ENCODE measurements around the gene OOSP1.
"Not testable (repeated sequence)": the region's sequence is repeated elsewhere in the genome, so short reads cannot be mapped to it uniquely, and the experiment has no call there.

OOSP1 gene

GRCh38 chr11:59968395-59968783 is 30.2 kb downstream of the OOSP1 start:
- Mint-ChIP-seq H3K4me3 (no peak overlapping the region), H3K27me3 (no peaks in the 10 kb centered on the region), H3K9me3 (no peaks in the 10 kb centered on the region), H3K36me3 (no peaks in the 10 kb centered on the region), H3K27ac (no peak overlapping the region), H3K4me1 (no peaks in the 10 kb centered on the region)
- ATAC-seq (ENCODE audit: low read depth), result no peak
- no peak for DNase-seq (ENCODE audit: low spot score in 2 of 2)

DNA sequence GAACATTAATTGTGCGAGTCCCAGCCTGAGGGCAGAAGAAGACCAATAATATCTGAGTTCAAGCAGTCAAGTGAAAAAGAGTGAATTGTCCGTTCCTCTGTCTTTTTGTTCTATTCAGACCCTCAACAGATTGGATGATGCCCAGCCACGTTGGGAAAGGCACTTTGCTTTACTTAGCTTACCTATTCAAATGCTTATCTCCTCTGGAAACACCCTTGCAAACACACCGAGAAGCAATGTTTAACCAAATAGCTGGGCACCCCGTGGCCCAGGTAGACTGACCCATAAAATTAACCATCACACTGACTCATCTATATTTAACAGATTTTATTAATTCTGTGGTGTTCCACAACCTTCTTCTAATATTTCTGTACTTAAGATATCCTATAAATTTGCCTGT is 34.9 kb downstream of the OOSP1 start:
- Mint-ChIP-seq H3K27ac (no peak overlapping the region), H3K4me1 (no peaks in the 10 kb centered on the region), H3K36me3 (no peaks in the 10 kb centered on the region), H3K27me3 (peaks cover 2% of the 10 kb centered on the region), H3K9me3 (no peaks in the 10 kb centered on the region), H3K4me3 (no peak overlapping the region)
- DNase-seq (ENCODE audit: low spot score in 2 of 2) (no peak), ATAC-seq (ENCODE audit: low read depth) (no peak)

DNA sequence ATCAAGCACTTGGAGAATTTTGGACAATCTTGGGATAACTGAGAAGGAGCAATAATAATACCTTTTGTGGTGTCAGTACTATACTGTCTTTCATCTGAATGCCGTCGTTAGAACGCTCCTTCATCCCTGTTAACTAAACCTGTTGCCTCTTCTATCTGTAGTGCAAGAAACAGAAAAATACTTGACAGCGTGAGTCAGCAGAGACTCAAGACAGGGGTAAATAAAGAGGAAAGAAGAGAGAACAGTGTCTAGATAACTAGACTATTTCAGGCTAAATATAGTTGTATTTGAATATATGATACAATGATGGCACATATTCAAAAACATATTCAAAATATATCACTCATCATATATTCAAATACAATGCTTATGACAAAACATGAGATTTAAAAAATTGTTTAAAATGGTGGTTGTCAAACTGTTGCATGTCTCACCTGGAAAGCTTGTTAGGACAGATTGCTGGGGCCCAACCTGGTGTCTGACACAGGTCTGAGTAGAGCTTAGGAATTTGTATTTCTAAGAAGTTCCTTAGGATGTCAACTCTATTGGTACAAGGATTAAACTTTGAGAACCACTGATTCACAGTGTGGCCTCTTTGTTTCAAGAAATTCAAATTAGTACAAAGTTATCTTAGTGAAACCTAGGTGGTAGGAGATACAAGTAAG is 43.0 kb downstream of the OOSP1 start:
- Mint-ChIP-seq H3K27ac (no peak overlapping the region), H3K4me3 (no peak overlapping the region), H3K27me3 (peaks cover 9% of the 10 kb centered on the region), H3K4me1 (no peaks in the 10 kb centered on the region), H3K9me3 (no peaks in the 10 kb centered on the region), H3K36me3 (no peaks in the 10 kb centered on the region)
- DNase-seq (ENCODE audit: low spot score in 2 of 2), result no peak
- ATAC-seq (ENCODE audit: low read depth), result no peak

DNA sequence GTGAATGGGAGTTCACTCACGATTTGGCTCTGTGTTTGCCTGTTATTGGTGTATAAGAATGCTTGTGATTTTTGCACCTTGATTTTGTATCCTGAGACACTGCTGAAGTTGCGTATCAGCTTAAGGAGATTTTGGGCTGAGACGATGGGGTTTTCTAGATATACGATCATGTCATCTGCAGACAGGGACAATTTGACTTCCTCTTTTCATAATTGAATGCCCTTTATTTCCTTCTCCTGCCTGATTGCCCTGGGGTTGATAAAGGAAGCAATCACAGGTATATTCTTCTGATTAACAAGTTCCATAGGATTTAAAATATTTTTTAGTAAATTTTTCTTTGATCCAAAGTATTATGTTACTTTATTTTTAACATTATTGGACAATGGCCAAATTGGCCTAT is 43.8 kb downstream of the OOSP1 start:
- not testable (repeated sequence) for DNase-seq (ENCODE audit: low spot score in 2 of 2); H3K27me3 Mint-ChIP-seq; H3K36me3 Mint-ChIP-seq; H3K4me3 Mint-ChIP-seq; H3K4me1 Mint-ChIP-seq; ATAC-seq (ENCODE audit: low read depth); H3K9me3 Mint-ChIP-seq; H3K27ac Mint-ChIP-seq

DNA sequence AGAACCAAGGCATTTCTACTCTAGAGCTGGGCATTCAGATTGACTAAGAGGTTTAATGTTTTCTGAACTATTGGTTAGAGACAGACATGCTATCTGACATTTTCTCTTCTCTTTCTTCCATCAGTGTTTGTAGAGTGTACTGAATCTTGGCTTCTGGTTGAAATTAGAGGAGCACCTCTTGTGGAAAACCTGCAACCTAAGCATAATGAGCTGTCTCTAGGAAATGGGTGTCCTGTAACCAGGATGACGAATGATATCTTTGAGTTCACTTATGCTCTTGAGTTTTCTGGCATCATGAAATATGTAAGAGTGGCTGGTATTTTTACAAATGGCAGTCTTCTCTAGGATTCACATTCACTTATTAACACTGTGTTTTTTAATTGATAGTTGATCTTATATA is 45.0 kb downstream of the OOSP1 start:
- DNase-seq (ENCODE audit: low spot score in 2 of 2) (no peak), ATAC-seq (ENCODE audit: low read depth) (no peak)
- no peak overlapping the region for H3K4me3 Mint-ChIP-seq
- no peak overlapping the region for H3K27ac Mint-ChIP-seq
- H3K9me3 Mint-ChIP-seq, result peaks cover 1% of the 10 kb centered on the region
- H3K4me1 Mint-ChIP-seq, result no peaks in the 10 kb centered on the region
- no peaks in the 10 kb centered on the region for H3K36me3 Mint-ChIP-seq
- peaks cover 9% of the 10 kb centered on the region for H3K27me3 Mint-ChIP-seq

DNA sequence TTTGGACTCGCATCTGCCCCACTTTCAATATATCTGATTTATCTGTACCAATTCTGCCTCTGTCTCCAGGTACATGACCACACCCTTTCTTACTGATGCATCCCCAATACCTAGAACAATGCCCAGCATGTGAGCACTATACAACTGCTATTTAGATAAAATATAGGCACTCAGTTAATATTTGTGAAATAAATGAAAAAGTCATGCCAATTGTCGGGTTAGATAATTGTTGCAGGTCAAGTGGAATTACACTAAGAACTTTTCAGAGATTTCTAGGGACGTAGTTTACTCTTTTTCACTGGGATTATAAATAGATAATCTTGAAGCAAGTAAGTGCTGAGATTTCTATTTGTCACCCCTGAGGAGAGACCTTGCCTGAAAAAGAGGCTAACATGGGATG is 46.1 kb downstream of the OOSP1 start:
- Mint-ChIP-seq H3K4me1 (no peaks in the 10 kb centered on the region), H3K27me3 (peaks cover 6% of the 10 kb centered on the region), H3K36me3 (no peaks in the 10 kb centered on the region), H3K27ac (no peak overlapping the region), H3K9me3 (peaks cover 1% of the 10 kb centered on the region), H3K4me3 (no peak overlapping the region)
- ATAC-seq (ENCODE audit: low read depth), result no peak
- no peak for DNase-seq (ENCODE audit: low spot score in 2 of 2)

DNA sequence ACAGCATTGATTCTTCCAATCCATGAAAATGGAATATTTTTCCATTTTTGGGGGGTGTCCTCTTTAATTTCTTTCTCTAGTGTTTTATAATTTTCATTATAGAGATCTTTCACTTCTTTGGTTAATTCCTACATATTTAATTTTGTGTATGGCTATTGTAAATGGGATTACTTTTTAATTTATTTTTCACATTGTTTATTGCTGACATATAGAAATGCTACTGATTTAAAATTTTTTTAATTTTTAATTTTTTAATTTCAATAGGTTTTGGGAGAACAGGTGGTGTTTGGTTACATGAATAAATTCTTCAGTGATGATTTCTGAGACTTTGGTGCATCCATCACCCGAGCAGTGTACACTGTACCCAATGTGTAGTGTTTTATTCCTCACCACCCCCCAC is 52.2 kb downstream of the OOSP1 start:
- Mint-ChIP-seq H3K4me1 (no peaks in the 10 kb centered on the region), H3K36me3 (no peaks in the 10 kb centered on the region)

GRCh38 chr11:59992425-59992824 is 54.2 kb downstream of the OOSP1 start:
- DNase-seq (ENCODE audit: low spot score in 2 of 2), result no peak
- Mint-ChIP-seq H3K4me3 (no peak overlapping the region), H3K9me3 (peaks cover 5% of the 10 kb centered on the region), H3K4me1 (no peaks in the 10 kb centered on the region), H3K27ac (no peak overlapping the region), H3K36me3 (no peaks in the 10 kb centered on the region), H3K27me3 (no peaks in the 10 kb centered on the region)
- ATAC-seq (ENCODE audit: low read depth), result no peak

More for the DNA sequence above, 52.2 kb downstream of the OOSP1 start:
- Mint-ChIP-seq H3K27me3 (no peaks in the 10 kb centered on the region), H3K27ac (no peak overlapping the region), H3K4me3 (no peak overlapping the region), H3K9me3 (peaks cover 6% of the 10 kb centered on the region)
- no peak for ATAC-seq (ENCODE audit: low read depth)
- DNase-seq (ENCODE audit: low spot score in 2 of 2), result no peak

DNA sequence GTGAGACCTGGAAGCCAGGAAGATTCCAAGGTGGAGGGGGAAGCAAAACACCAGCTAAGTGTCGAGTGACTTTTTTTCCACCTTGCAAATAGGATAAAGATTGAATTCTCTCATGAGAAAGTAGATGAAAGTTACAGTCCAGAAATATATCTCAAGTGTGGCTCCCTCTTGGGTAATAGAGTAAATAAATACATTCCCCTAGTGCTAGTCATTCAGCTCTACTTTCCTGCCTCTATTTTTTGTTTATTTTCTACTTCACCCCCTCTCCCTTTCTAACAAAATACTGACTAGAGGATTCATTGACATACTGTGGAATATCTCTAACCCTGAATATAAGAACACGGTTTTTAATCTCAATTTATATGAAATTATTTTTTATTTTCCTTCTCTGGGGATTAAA is 59.6 kb downstream of the OOSP1 start:
- Mint-ChIP-seq H3K27ac (no peak overlapping the region), H3K4me3 (no peak overlapping the region), H3K27me3 (peaks cover 5% of the 10 kb centered on the region), H3K4me1 (no peaks in the 10 kb centered on the region), H3K9me3 (no peaks in the 10 kb centered on the region), H3K36me3 (no peaks in the 10 kb centered on the region)
- ATAC-seq (ENCODE audit: low read depth) (no peak), DNase-seq (ENCODE audit: low spot score in 2 of 2) (no peak)

GRCh38 chr11:59999691-60000090 is 61.5 kb downstream of the OOSP1 start:
- no peak overlapping the region for H3K27ac Mint-ChIP-seq
- no peak for ATAC-seq (ENCODE audit: low read depth)
- peaks cover 8% of the 10 kb centered on the region for H3K27me3 Mint-ChIP-seq
- DNase-seq (ENCODE audit: low spot score in 2 of 2), result no peak
- H3K9me3 Mint-ChIP-seq, result no peaks in the 10 kb centered on the region
- no peaks in the 10 kb centered on the region for H3K36me3 Mint-ChIP-seq
- no peak overlapping the region for H3K4me3 Mint-ChIP-seq
- H3K4me1 Mint-ChIP-seq, result no peaks in the 10 kb centered on the region

DNA sequence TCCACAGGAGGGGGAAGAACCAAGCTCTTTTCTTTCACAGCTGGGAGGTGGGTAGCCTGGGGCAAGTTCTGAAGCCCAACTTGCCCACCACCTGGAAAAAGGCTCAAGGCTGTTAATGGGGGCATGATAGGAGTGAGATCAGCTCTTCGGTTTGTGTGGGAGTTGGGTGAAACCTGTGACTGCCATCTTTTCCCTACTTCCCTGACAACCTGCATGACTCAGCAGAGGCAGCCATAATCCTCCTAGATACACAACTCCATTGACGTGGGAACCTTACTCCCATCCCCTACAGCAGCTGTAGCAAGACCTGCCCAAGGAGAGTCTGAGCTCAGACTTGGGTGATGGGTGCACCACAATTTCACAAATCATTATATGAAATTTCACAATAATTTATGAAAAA is 65.5 kb downstream of the OOSP1 start:
- Mint-ChIP-seq H3K27ac (no peak overlapping the region), H3K9me3 (no peaks in the 10 kb centered on the region), H3K4me3 (no peak overlapping the region), H3K27me3 (peaks cover 5% of the 10 kb centered on the region), H3K4me1 (no peaks in the 10 kb centered on the region), H3K36me3 (no peaks in the 10 kb centered on the region)
- no peak for ATAC-seq (ENCODE audit: low read depth)
- no peak for DNase-seq (ENCODE audit: low spot score in 2 of 2)

DNA sequence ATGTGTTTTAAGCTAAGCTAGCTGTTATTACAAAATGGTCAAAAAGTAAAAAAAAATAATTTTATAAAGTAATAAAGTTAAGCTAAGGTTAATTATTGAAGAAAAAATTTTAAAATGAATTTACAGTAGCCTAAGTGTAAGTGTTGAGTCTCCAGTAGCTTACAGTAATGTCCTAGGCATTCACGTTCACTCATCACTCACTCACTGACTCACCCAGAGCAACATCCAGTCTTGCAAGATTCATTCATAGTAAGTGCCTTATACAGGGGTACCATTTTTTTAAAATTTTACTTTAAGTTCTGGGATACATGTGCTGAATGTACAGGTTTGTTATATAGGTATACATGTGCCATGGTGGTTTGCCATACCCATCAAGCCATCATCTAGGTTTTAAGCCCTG is 67.1 kb downstream of the OOSP1 start:
- Mint-ChIP-seq H3K27me3 (peaks cover 8% of the 10 kb centered on the region), H3K36me3 (no peaks in the 10 kb centered on the region), H3K9me3 (no peaks in the 10 kb centered on the region), H3K4me1 (no peaks in the 10 kb centered on the region), H3K4me3 (no peak overlapping the region), H3K27ac (no peak overlapping the region)
- DNase-seq (ENCODE audit: low spot score in 2 of 2) (no peak), ATAC-seq (ENCODE audit: low read depth) (no peak)

All from memory B cell (primary cell).